HEK293 (cell line): ENCODE results near the gene TCF21.

Source experiments
- BCL6B ChIP-seq: fragments of 450-650 bp; formaldehyde crosslinking; IDR thresholded peaks from 2 replicates; pipeline ENCODE4 v1.5.1; 2017; ENCODE audit warnings: missing biosample characterization, missing genetic modification characterization
- GLIS2 ChIP-seq: fragments of 450-650 bp; formaldehyde crosslinking; IDR thresholded peaks from 2 replicates; pipeline ENCODE4 v1.5.1; 2016; ENCODE audit warnings: missing biosample characterization, missing genetic modification characterization
- KLF16 ChIP-seq: fragments of 450-650 bp; formaldehyde crosslinking; IDR thresholded peaks from 2 replicates; pipeline ENCODE4 v1.5.1; 2017; ENCODE audit warnings: missing biosample characterization, missing genetic modification characterization
- KLF17 ChIP-seq: fragments of 450-650 bp; formaldehyde crosslinking; IDR thresholded peaks from 2 replicates; pipeline ENCODE4 v1.5.1; 2016; ENCODE audit warnings: missing biosample characterization, missing genetic modification characterization
- KLF8 ChIP-seq: fragments of 450-650 bp; formaldehyde crosslinking; IDR thresholded peaks from 2 replicates; pipeline ENCODE4 v1.5.1; 2016; ENCODE audit warnings: missing biosample characterization, missing genetic modification characterization
- KLF9 ChIP-seq: fragments of 450-650 bp; formaldehyde crosslinking; IDR thresholded peaks from 2 replicates; pipeline ENCODE4 v1.5.1; 2016; ENCODE audit warnings: missing biosample characterization, missing genetic modification characterization, low read depth
- MEIS1 ChIP-seq: sonication (generic); formaldehyde crosslinking; IDR thresholded peaks from 2 replicates; pipeline ENCODE4 v1.8.1; 2022; ENCODE audit warnings: missing genetic modification reagents, mild to moderate bottlenecking, borderline replicate concordance
- OSR2 ChIP-seq: fragments of 450-650 bp; formaldehyde crosslinking; IDR thresholded peaks from 2 replicates; pipeline ENCODE4 v1.5.1; 2016; ENCODE audit warnings: missing biosample characterization, missing genetic modification characterization
- OVOL3 ChIP-seq: fragments of 450-650 bp; formaldehyde crosslinking; IDR thresholded peaks from 2 replicates; pipeline ENCODE4 v1.5.1; 2016; ENCODE audit warnings: missing biosample characterization, missing genetic modification characterization
- PRDM4 ChIP-seq: fragments of 450-650 bp; formaldehyde crosslinking; IDR thresholded peaks from 2 replicates; pipeline ENCODE4 v1.5.1; 2017; ENCODE audit warnings: missing biosample characterization, missing genetic modification characterization
- REPIN1 ChIP-seq: fragments of 450-650 bp; formaldehyde crosslinking; IDR thresholded peaks from 2 replicates; pipeline ENCODE4 v1.5.1; 2017; ENCODE audit warnings: missing biosample characterization, missing genetic modification characterization, low read depth
- TRIM28 ChIP-seq: IDR thresholded peaks from 2 replicates; pipeline ENCODE4 v1.6.1; 2011; ENCODE audit warnings: low read length, control low read depth, borderline replicate concordance
- WT1 ChIP-seq: fragments of 450-650 bp; formaldehyde crosslinking; IDR thresholded peaks from 2 replicates; pipeline ENCODE4 v1.5.1; 2016; ENCODE audit warnings: missing biosample characterization, missing genetic modification characterization
- ZBTB8A ChIP-seq: fragments of 450-650 bp; formaldehyde crosslinking; IDR thresholded peaks from 2 replicates; pipeline ENCODE4 v1.5.1; 2016; ENCODE audit warnings: missing biosample characterization, missing genetic modification characterization
- ZFP37 ChIP-seq: fragments of 450-650 bp; formaldehyde crosslinking; IDR thresholded peaks from 2 replicates; pipeline ENCODE4 v1.5.1; 2016; ENCODE audit warnings: missing biosample characterization, missing genetic modification characterization
- ZNF121 ChIP-seq: fragments of 450-650 bp; formaldehyde crosslinking; IDR thresholded peaks from 2 replicates; pipeline ENCODE4 v1.5.1; 2016; ENCODE audit warnings: missing biosample characterization, missing genetic modification characterization
- ZNF169 ChIP-seq: fragments of 450-650 bp; formaldehyde crosslinking; IDR thresholded peaks from 2 replicates; pipeline ENCODE4 v1.5.1; 2016; ENCODE audit warnings: missing biosample characterization, missing genetic modification characterization
- ZNF174 ChIP-seq: fragments of 450-650 bp; formaldehyde crosslinking; IDR thresholded peaks from 2 replicates; pipeline ENCODE4 v1.5.0; 2017; ENCODE audit warnings: missing biosample characterization, mild to moderate bottlenecking, missing genetic modification characterization
- ZNF184 ChIP-seq: fragments of 450-650 bp; IDR thresholded peaks from 2 replicates; pipeline ENCODE4 v1.5.1; 2018; ENCODE audit warnings: missing biosample characterization, mild to moderate bottlenecking, missing genetic modification characterization
- ZNF2 ChIP-seq: fragments of 450-650 bp; formaldehyde crosslinking; IDR thresholded peaks from 2 replicates; pipeline ENCODE4 v1.5.1; 2016; ENCODE audit warnings: missing biosample characterization, missing genetic modification characterization
- ZNF248 ChIP-seq: fragments of 450-650 bp; formaldehyde crosslinking; IDR thresholded peaks from 2 replicates; pipeline ENCODE4 v1.5.1; 2017; ENCODE audit warnings: missing biosample characterization, missing genetic modification characterization
- ZNF404 ChIP-seq: fragments of 450-650 bp; formaldehyde crosslinking; IDR thresholded peaks from 2 replicates; pipeline ENCODE4 v1.5.1; 2017; ENCODE audit warnings: missing biosample characterization, missing genetic modification characterization
- ZNF558 ChIP-seq: fragments of 450-650 bp; formaldehyde crosslinking; IDR thresholded peaks from 2 replicates; pipeline ENCODE4 v1.5.1; 2016; ENCODE audit warnings: missing biosample characterization, missing genetic modification characterization
- ZNF624 ChIP-seq: fragments of 450-650 bp; formaldehyde crosslinking; IDR thresholded peaks from 2 replicates; pipeline ENCODE4 v1.5.1; 2017; ENCODE audit warnings: missing biosample characterization, missing genetic modification characterization
- ZNF701 ChIP-seq: fragments of 450-650 bp; formaldehyde crosslinking; IDR thresholded peaks from 2 replicates; pipeline ENCODE4 v1.5.1; 2016; ENCODE audit warnings: missing biosample characterization, missing genetic modification characterization
- TF ChIP-seq, protein P1 (sequence below): fragments of 450-650 bp; formaldehyde crosslinking; IDR thresholded peaks from 2 replicates; pipeline ENCODE4 v1.5.1; 2016; ENCODE audit warnings: missing biosample characterization, missing genetic modification characterization
- TF ChIP-seq, protein P2 (sequence below): fragments of 450-650 bp; formaldehyde crosslinking; IDR thresholded peaks from 2 replicates; pipeline ENCODE4 v1.5.1; 2017; ENCODE audit warnings: missing biosample characterization, missing genetic modification characterization
- TF ChIP-seq, protein P3 (sequence below): fragments of 450-650 bp; formaldehyde crosslinking; IDR thresholded peaks from 2 replicates; pipeline ENCODE4 v1.5.1; 2017; ENCODE audit warnings: missing biosample characterization, missing genetic modification characterization

Gene TCF21

DNA sequence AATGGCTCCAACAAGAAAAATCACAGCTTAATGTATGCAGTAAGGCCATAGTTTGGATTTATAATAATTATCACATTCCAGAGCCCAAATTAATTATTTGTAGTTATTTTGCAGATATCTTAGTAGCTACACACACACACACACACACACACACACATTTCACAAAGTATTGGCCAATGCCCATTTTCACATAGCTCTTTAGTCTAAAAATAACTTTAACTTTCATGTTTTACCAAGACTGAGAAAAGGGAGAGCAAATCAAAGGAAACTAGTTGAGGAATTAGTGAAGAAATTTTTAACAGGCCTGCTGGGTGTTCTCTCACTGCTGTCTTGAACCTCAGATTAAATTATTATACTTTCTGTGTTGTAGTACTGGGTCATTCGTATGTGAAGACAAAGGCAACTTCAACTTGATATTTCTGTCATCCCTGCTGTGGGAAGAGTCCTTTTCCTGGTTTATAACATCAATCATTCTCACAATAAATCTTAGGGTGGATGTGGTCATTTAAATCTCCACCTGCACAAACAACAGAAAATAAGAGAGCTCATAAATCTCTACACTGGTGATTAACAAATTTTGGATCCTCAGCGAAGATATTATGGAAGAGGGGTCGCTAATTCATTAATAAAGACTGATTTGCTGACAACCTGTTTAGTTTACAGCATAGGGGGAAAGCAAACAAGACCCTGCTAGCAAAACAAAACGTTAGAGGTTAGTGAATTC is 1.6 kb upstream of the TCF21 start (continued):
- TF ChIP-seq ZNF121 (tag by site-specific recombination) = no peak
- TF ChIP-seq TRIM28 = 0 out of 2 replicates have a peak, but pooled peaks have one; percentile 21
- TF ChIP-seq GLIS2 = no peak
- TF ChIP-seq PRDM4 = peak; percentile 60; the same call in 1 of the 2 replicates
- 0 out of 2 replicates have a peak, but pooled peaks have one; percentile 40 for TF ChIP-seq ZBTB8A
- 0 out of 2 replicates have a peak, but pooled peaks have one; percentile 34 for TF ChIP-seq KLF16
- 0 out of 2 replicates have a peak, but pooled peaks have one; percentile 33 for TF ChIP-seq ZNF174 (tag by site-specific recombination)
- peak; percentile 66 for TF ChIP-seq KLF8 (tag by site-specific recombination)
- TF ChIP-seq ZNF558 (tag by site-specific recombination) = no peak
- peak; percentile 77; the same call in 1 of the 2 replicates for TF ChIP-seq BCL6B
- no peak for TF ChIP-seq ZNF701
- TF ChIP-seq, protein P1, sequence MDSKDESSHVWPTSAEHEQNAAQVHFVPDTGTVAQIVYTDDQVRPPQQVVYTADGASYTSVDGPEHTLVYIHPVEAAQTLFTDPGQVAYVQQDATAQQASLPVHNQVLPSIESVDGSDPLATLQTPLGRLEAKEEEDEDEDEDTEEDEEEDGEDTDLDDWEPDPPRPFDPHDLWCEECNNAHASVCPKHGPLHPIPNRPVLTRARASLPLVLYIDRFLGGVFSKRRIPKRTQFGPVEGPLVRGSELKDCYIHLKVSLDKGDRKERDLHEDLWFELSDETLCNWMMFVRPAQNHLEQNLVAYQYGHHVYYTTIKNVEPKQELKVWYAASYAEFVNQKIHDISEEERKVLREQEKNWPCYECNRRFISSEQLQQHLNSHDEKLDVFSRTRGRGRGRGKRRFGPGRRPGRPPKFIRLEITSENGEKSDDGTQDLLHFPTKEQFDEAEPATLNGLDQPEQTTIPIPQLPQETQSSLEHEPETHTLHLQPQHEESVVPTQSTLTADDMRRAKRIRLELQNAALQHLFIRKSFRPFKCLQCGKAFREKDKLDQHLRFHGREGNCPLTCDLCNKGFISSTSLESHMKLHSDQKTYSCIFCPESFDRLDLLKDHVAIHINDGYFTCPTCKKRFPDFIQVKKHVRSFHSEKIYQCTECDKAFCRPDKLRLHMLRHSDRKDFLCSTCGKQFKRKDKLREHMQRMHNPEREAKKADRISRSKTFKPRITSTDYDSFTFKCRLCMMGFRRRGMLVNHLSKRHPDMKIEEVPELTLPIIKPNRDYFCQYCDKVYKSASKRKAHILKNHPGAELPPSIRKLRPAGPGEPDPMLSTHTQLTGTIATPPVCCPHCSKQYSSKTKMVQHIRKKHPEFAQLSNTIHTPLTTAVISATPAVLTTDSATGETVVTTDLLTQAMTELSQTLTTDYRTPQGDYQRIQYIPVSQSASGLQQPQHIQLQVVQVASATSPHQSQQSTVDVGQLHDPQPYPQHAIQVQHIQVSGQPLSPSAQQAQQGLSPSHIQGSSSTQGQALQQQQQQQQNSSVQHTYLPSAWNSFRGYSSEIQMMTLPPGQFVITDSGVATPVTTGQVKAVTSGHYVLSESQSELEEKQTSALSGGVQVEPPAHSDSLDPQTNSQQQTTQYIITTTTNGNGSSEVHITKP = peak; percentile 54
- no peak for TF ChIP-seq ZFP37 (tag by site-specific recombination)
- TF ChIP-seq KLF17 = no peak
- 0 out of 2 replicates have a peak, but pooled peaks have one; percentile 42 for TF ChIP-seq OVOL3 (tag by site-specific recombination)
- TF ChIP-seq, protein P2, sequence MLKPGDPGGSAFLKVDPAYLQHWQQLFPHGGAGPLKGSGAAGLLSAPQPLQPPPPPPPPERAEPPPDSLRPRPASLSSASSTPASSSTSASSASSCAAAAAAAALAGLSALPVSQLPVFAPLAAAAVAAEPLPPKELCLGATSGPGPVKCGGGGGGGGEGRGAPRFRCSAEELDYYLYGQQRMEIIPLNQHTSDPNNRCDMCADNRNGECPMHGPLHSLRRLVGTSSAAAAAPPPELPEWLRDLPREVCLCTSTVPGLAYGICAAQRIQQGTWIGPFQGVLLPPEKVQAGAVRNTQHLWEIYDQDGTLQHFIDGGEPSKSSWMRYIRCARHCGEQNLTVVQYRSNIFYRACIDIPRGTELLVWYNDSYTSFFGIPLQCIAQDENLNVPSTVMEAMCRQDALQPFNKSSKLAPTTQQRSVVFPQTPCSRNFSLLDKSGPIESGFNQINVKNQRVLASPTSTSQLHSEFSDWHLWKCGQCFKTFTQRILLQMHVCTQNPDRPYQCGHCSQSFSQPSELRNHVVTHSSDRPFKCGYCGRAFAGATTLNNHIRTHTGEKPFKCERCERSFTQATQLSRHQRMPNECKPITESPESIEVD (tag by site-specific recombination) = peak; percentile 91
- TF ChIP-seq ZNF248 (tag by site-specific recombination) = no peak
- TF ChIP-seq, protein P3, sequence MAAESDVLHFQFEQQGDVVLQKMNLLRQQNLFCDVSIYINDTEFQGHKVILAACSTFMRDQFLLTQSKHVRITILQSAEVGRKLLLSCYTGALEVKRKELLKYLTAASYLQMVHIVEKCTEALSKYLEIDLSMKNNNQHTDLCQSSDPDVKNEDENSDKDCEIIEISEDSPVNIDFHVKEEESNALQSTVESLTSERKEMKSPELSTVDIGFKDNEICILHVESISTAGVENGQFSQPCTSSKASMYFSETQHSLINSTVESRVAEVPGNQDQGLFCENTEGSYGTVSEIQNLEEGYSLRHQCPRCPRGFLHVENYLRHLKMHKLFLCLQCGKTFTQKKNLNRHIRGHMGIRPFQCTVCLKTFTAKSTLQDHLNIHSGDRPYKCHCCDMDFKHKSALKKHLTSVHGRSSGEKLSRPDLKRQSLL = no peak
- no peak for TF ChIP-seq ZNF184 (tag by site-specific recombination)
- TF ChIP-seq OSR2 (tag by site-specific recombination) = peak; percentile 56; the same call in 1 of the 2 replicates
- peak; percentile 73; the same call in 1 of the 2 replicates for TF ChIP-seq ZNF2 (tag by site-specific recombination)
- no peak for TF ChIP-seq MEIS1
- no peak for TF ChIP-seq ZNF404
- no peak for TF ChIP-seq KLF9 (tag by site-specific recombination)
- peak; percentile 60 for TF ChIP-seq WT1 (tag by site-specific recombination)
- no peak for TF ChIP-seq REPIN1 (tag by site-specific recombination)
- no peak for TF ChIP-seq ZNF624 (tag by site-specific recombination)
- no peak for TF ChIP-seq ZNF169
